GM12891 (cell line): Measurements from ENCODE around the gene CCNL2.
"Not testable (repeated sequence)": the region's sequence is repeated elsewhere in the genome, so short reads cannot be mapped to it uniquely, and the experiment has no call there.

Experiments
- PAX5 ChIP-seq: IDR thresholded peaks from 2 replicates; pipeline ENCODE4 v1.6.1; 2011; ENCODE audit warnings: low read length, moderate library complexity, mild to moderate bottlenecking; ENCODE audit not compliant: insufficient read depth, severe bottlenecking
- POLR2A ChIP-seq: IDR thresholded peaks from 2 replicates; pipeline ENCODE4 v1.6.1; 2011; ENCODE audit warnings: low read depth, low read length, control low read depth
- POLR2AphosphoS5 ChIP-seq: IDR thresholded peaks from 2 replicates; pipeline ENCODE4 v1.6.1; 2011; ENCODE audit warnings: low read depth, low read length, control low read depth
- POU2F2 ChIP-seq: IDR thresholded peaks from 2 replicates; pipeline ENCODE4 v1.6.1; 2011; ENCODE audit warnings: low read depth, mild to moderate bottlenecking, control low read depth, low read length, moderate library complexity
- SPI1 ChIP-seq: IDR thresholded peaks from 2 replicates; pipeline ENCODE4 v1.6.1; 2011; ENCODE audit warnings: low read depth, low read length, control low read depth
- TAF1 ChIP-seq: IDR thresholded peaks from 2 replicates; pipeline ENCODE4 v1.6.1; 2011; ENCODE audit warnings: low read depth, low read length, control low read depth

DNA sequence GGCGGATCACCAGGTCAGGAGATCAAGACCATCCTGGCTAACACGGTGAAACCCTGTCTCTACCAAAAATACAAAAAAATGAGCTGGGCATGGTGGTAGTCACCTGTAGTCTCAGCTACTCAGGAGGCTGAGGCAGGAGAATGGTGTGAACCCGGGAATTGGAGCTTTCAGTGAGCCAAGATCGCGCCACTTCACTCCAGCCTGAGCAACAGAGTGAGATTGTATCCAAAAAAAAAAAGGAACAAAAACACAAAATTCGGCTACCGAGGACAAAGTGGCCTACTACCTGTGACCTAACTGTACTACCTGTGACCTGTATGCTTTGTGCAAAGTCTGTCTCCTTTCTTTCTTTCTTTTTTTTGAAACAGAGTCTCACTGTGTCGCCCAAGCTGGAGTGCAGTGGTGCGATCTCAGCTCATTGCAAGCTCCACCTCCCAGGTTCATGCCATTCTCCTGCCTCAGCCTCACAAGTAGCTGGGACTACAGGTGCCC is 3.8 kb upstream of the CCNL2 start:
- TF ChIP-seq POLR2A, PAX5, POLR2AphosphoS5, POU2F2, SPI1, TAF1: not testable (repeated sequence)
